ENCODE results near the gene RNU6-9. TPM values are rescaled to one million over a fixed set of nuclear protein-coding genes. Genes with fewer than 3 reads are reported as not detected.
A peak's percentile ranks its signal among the peaks of the same experiment; 100 is the strongest.

Gene RNU6-9
- total and polyA plus RNA-seq, 2 experiments from 2014 or later = not detected

DNA sequence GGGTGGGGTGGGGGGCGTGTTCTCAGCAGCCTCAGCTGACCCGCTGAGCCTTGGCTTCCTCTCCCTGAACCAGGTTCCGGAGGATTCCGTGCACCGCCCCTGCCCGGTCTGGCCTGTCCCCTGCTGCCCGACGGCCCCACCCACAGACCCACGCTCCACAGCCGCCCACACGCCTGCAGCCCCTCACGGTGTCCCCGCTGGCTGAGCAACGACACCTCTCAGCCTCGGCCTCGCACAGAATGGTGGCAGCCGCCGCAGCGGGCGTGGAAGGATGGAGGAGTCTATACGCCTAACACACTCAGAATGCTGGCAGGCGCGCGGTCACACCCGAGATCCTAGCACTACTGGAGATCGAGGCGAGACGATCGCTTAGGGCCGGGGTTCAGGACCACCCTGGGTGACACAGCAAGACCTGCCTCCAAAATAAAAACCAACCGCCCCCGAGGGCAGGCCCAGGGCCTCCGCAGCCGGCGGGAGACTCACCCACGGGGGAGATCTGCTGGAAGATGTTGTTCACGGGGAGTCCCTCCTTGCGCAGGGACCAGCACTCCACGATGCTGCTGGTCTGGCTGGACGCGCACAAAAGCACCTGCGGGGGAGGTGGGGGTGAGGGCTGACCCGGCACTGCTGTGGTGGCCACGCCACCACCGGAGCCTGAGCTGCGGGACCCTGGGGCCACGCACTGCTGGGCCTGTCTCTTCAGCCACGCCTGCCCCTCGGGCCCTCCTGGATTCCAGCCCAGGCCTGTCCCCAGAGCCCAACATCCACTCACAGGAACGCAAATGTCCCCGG is 8.7 kb upstream of the RNU6-9 start:
- Histone ChIP-seq H3K4me3 (no peak overlapping the region), H3K79me2 (ENCODE audit: insufficient read depth) (0 out of 2 replicates have a peak, but pooled peaks cover 7% of the 10 kb centered on the region), H3K27ac (no peak overlapping the region), H3K9me2 (ENCODE audit: insufficient read depth) (no peaks in the 10 kb centered on the region), H3K36me3 (ENCODE audit: low read depth) (no peaks in the 10 kb centered on the region), H3K4me1 (ENCODE audit: insufficient read depth) (no peaks in the 10 kb centered on the region), H3K9me3 (ENCODE audit: low read depth) (no peaks in the 10 kb centered on the region), H3F3A (ENCODE audit: insufficient read depth) (no peaks in the 10 kb centered on the region), H4K20me1 (ENCODE audit: insufficient read depth) (no peaks in the 10 kb centered on the region), H3K9ac (no peak overlapping the region), H3K27me3 (replicated peaks; ENCODE audit: insufficient read depth) (no peaks in the 10 kb centered on the region), H3K4me2 (ENCODE audit: unreplicated experiment) (no peak overlapping the region), H2AFZ (no peak overlapping the region)
- no peak for DNase-seq
- TF ChIP-seq EZH2 (IDR thresholded peaks at IDR 0.05; ENCODE audit: insufficient read depth, poor library complexity, severe bottlenecking) (no peak), EZH2phosphoT487 (IDR thresholded peaks at IDR 0.05; ENCODE audit: insufficient read depth, low read depth) (no peak)
- in situ Hi-C loops (cut with MboI) = no loop called here
- WGBS, 2 experiments (ENCODE audit: low coverage in 1 of 2, low lambda C conversion rate in 2 of 2, missing lambda C conversion rate in 2 of 2) = 92 to 96% methylated on average over 32 to 45 of the region's 51 CpGs

DNA sequence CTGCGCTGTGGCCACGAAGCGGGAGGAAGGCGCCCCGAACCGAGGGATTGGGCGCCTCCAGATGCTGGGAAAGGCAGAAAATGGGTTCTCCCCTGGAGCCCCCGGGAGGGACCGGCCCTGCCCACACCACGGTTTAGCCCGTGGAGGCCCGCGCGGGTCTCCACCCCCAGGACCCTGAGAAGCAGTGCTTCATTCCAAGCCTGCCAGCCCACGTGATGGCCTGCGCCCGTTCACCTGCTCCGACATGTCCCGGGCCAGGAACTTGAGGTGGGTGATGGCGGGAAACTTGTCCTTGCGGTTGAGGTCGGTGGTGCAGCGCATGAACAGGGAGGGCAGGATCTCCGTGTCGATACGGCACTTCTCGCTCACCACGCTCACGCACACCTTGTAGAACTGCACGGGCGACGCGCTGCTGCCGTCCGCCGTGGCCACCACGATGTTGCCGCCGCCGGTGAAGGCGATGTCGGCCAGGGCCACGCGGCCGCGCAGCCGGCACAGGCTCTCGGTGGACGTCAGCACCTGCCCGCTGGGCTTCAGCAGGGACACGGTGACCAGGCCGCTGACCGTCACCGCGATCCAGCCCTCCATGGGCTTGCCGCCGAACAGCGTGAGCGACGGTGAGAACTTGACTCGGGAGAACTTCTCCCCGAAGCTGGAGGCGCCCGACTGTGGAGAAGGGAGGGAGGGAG is 7.6 kb upstream of the RNU6-9 start:
- H3K4me1 ChIP-seq (ENCODE audit: insufficient read depth) = no peaks in the 10 kb centered on the region
- no peaks in the 10 kb centered on the region for H3K9me2 ChIP-seq (ENCODE audit: insufficient read depth)
- no peaks in the 10 kb centered on the region for H3K27me3 ChIP-seq (replicated peaks; ENCODE audit: insufficient read depth)
- TF ChIP-seq EZH2 (IDR thresholded peaks at IDR 0.05; ENCODE audit: insufficient read depth, poor library complexity, severe bottlenecking) (no peak), EZH2phosphoT487 (IDR thresholded peaks at IDR 0.05; ENCODE audit: insufficient read depth, low read depth) (no peak)
- no peak overlapping the region for H3K4me3 ChIP-seq
- WGBS, 2 experiments (ENCODE audit: low coverage in 1 of 2, low lambda C conversion rate in 2 of 2, missing lambda C conversion rate in 2 of 2) = 94 to 95% methylated on average over 45 to 63 of the region's 64 CpGs
- no peak for DNase-seq
- no peak overlapping the region for H3K9ac ChIP-seq
- no peaks in the 10 kb centered on the region for H3K9me3 ChIP-seq (ENCODE audit: low read depth)
- H2AFZ ChIP-seq = no peak overlapping the region
- no peaks in the 10 kb centered on the region for H3K36me3 ChIP-seq (ENCODE audit: low read depth)
- in situ Hi-C loops (cut with MboI) = no loop called here
- peaks cover 8% of the 10 kb centered on the region; the same call in 1 of the 2 replicates for H3K79me2 ChIP-seq (ENCODE audit: insufficient read depth)
- H4K20me1 ChIP-seq (ENCODE audit: insufficient read depth) = no peaks in the 10 kb centered on the region
- no peak overlapping the region for H3K4me2 ChIP-seq (ENCODE audit: unreplicated experiment)
- no peaks in the 10 kb centered on the region for H3F3A ChIP-seq (ENCODE audit: insufficient read depth)
- no peak overlapping the region for H3K27ac ChIP-seq

GRCh38 chr19:887072-887471 is 6.2 kb upstream of the RNU6-9 start:
- in situ Hi-C loops (cut with MboI) = no loop called here
- no peaks in the 10 kb centered on the region for H4K20me1 ChIP-seq (ENCODE audit: insufficient read depth)
- no peaks in the 10 kb centered on the region for H3K9me2 ChIP-seq (ENCODE audit: insufficient read depth)
- no peak overlapping the region for H3K9ac ChIP-seq
- 83 to 84% methylated on average over 16 of the region's 16 CpGs for whole genome bisulfite sequencing, 2 experiments (ENCODE audit: low coverage in 1 of 2, low lambda C conversion rate in 2 of 2, missing lambda C conversion rate in 2 of 2)
- no peaks in the 10 kb centered on the region for H3F3A ChIP-seq (ENCODE audit: insufficient read depth)
- TF ChIP-seq EZH2phosphoT487 (IDR thresholded peaks at IDR 0.05; ENCODE audit: insufficient read depth, low read depth) = no peak
- TF ChIP-seq EZH2 (IDR thresholded peaks at IDR 0.05; ENCODE audit: insufficient read depth, poor library complexity, severe bottlenecking) = no peak
- H2AFZ ChIP-seq = no peak overlapping the region
- peaks cover 18% of the 10 kb centered on the region for H3K79me2 ChIP-seq (ENCODE audit: insufficient read depth)
- no peak overlapping the region for H3K4me2 ChIP-seq (ENCODE audit: unreplicated experiment)
- no peaks in the 10 kb centered on the region for H3K27me3 ChIP-seq (replicated peaks; ENCODE audit: insufficient read depth)
- no peak overlapping the region for H3K4me3 ChIP-seq
- peak; percentile 75 for DNase-seq
- no peaks in the 10 kb centered on the region for H3K4me1 ChIP-seq (ENCODE audit: insufficient read depth)
- no peaks in the 10 kb centered on the region for H3K36me3 ChIP-seq (ENCODE audit: low read depth)
- no peaks in the 10 kb centered on the region for H3K9me3 ChIP-seq (ENCODE audit: low read depth)
- no peak overlapping the region for H3K27ac ChIP-seq

GRCh38 chr19:887599-887998 is 5.7 kb upstream of the RNU6-9 start:
- 91 to 94% methylated on average over 10 of the region's 10 CpGs for WGBS, 2 experiments (ENCODE audit: low coverage in 1 of 2, low lambda C conversion rate in 2 of 2, missing lambda C conversion rate in 2 of 2)
- Histone ChIP-seq H3K27me3 (replicated peaks; ENCODE audit: insufficient read depth) (no peaks in the 10 kb centered on the region), H3K9me2 (ENCODE audit: insufficient read depth) (no peaks in the 10 kb centered on the region), H3K27ac (no peak overlapping the region), H3K9ac (no peak overlapping the region), H3K4me1 (ENCODE audit: insufficient read depth) (no peaks in the 10 kb centered on the region), H3K79me2 (ENCODE audit: insufficient read depth) (peaks cover 24% of the 10 kb centered on the region), H3F3A (ENCODE audit: insufficient read depth) (no peaks in the 10 kb centered on the region), H3K4me3 (no peak overlapping the region), H3K9me3 (ENCODE audit: low read depth) (no peaks in the 10 kb centered on the region), H3K4me2 (ENCODE audit: unreplicated experiment) (no peak overlapping the region), H2AFZ (no peak overlapping the region), H3K36me3 (ENCODE audit: low read depth) (no peaks in the 10 kb centered on the region), H4K20me1 (ENCODE audit: insufficient read depth) (no peaks in the 10 kb centered on the region)
- no peak for TF ChIP-seq EZH2phosphoT487 (IDR thresholded peaks at IDR 0.05; ENCODE audit: insufficient read depth, low read depth)
- TF ChIP-seq EZH2 (IDR thresholded peaks at IDR 0.05; ENCODE audit: insufficient read depth, poor library complexity, severe bottlenecking) = no peak
- in situ Hi-C loops (cut with MboI) = no loop called here
- DNase-seq = no peak
